Endodermal cell (in vitro differentiated cells): ENCODE data around the gene RPH3AL. TPM values are rescaled to one million over a fixed set of nuclear protein-coding genes. Genes with fewer than 3 reads are reported as not detected.

Experiments
- DNase-seq: peaks from one replicate; pipeline ENCODE4 v3.0.0-alpha.2; 2017
- H3K27ac ChIP-seq: 2 replicates; pipeline ENCODE4 v1.5.1; 2013; ENCODE audit warnings: mild to moderate bottlenecking, low read depth, low read length, moderate library complexity
- H3K27me3 ChIP-seq: 2 replicates; pipeline ENCODE4 v1.6.1; 2013; ENCODE audit warnings: mild to moderate bottlenecking, low read length, moderate library complexity; ENCODE audit not compliant: insufficient read depth, control insufficient read depth, poor library complexity, severe bottlenecking
- H3K36me3 ChIP-seq: 2 replicates; pipeline ENCODE4 v1.7.0; 2013; ENCODE audit warnings: mild to moderate bottlenecking, low read length, moderate library complexity; ENCODE audit not compliant: control insufficient read depth, insufficient read depth
- H3K4me1 ChIP-seq: one replicate; pipeline ENCODE4 v1.7.0; 2013; ENCODE audit warnings: low read length; ENCODE audit not compliant: control insufficient read depth, insufficient read depth
- H3K4me3 ChIP-seq: 2 replicates; pipeline ENCODE4 v1.5.1; 2013; ENCODE audit warnings: mild to moderate bottlenecking, low read length, moderate library complexity
- H3K9ac ChIP-seq: 2 replicates; pipeline ENCODE4 v1.6.1; 2013; ENCODE audit warnings: mild to moderate bottlenecking, low read length, moderate library complexity; ENCODE audit not compliant: poor library complexity, severe bottlenecking; ENCODE audit errors: extremely low read depth
- H3K9me3 ChIP-seq: 2 replicates; pipeline ENCODE4 v1.6.1; 2013; ENCODE audit warnings: mild to moderate bottlenecking, low read length, moderate library complexity; ENCODE audit not compliant: control insufficient read depth
- H3K27ac Mint-ChIP-seq: 2 replicates; pipeline ENCODE4 v1.8.0; 2020; ENCODE audit warnings: mixed read lengths
- H3K27me3 Mint-ChIP-seq: 2 replicates; pipeline ENCODE4 v1.8.0; 2021; ENCODE audit warnings: mild to moderate bottlenecking, mixed read lengths; ENCODE audit not compliant: insufficient read depth
- H3K36me3 Mint-ChIP-seq: 2 replicates; pipeline ENCODE4 v1.8.0; 2020; ENCODE audit warnings: low read depth, mixed read lengths
- H3K4me1 Mint-ChIP-seq: 2 replicates; pipeline ENCODE4 v1.8.0; 2020; ENCODE audit warnings: mixed read lengths
- H3K4me3 Mint-ChIP-seq: 2 replicates; pipeline ENCODE4 v1.8.0; 2020; ENCODE audit warnings: mild to moderate bottlenecking, moderate library complexity, mixed read lengths
- H3K9me3 Mint-ChIP-seq: 2 replicates; pipeline ENCODE4 v1.8.0; 2020; ENCODE audit warnings: mild to moderate bottlenecking, mixed read lengths
- CTCF ChIP-seq: fragments of 200-600 bp; sonication (generic); conservative IDR thresholded peaks from 2 replicates; pipeline ENCODE4 v1.5.0; 2021; ENCODE audit warnings: antibody characterized with exemption, mild to moderate bottlenecking
- WGBS, 2 experiments: methylation state at CpG; one replicate each; pipeline versions ENCODE4 v1.1.5 to v1.1.7; 2013; ENCODE audit warnings: missing lambda C conversion rate in 2 of 2, mixed read lengths in 1 of 2; ENCODE audit not compliant: insufficient coverage in 1 of 2, insufficient read length in 1 of 2; 5-methylcytosine and 5-hydroxymethylcytosine counted together
- total RNA-seq, 2 donors: library from RNA; stranded (reverse); fragmentation: NEBNext Ultra II Directional in 1 of 2; extraction: Animal tissue kit (Norgen Biotek cat#: 25700) in 1 of 2; gene quantifications; 2 replicates in 1 of 2; 3 replicates in 1 of 2; pipeline ENCODE4 v1.2.1, GENCODE V29; 2021

RPH3AL gene
- total RNA-seq, 2 donors from 2014 or later: 14.7 to 16.9 TPM

DNA sequence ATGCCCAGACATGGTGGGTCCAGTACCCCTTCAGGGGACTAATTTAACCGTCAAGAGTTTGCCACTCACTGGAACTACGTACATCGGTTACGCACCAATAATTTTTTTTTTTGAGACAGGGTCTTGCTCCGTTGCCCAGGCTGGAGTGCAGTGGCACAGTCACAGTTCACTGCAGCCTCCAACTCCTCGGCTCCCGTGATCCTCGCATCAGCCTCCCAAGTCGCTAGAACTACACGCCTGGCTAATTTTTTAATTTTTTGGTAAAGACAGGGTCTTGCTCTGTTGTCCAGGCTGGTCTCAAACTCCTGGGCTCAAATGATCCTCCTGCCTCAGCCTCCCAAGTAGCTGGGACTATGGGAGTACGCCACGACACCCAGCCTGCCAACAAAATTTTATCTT, 15.6 kb downstream of the RPH3AL start:
- H3K9ac ChIP-seq: no peak overlapping the region
- no peaks in the 10 kb centered on the region for H3K36me3 Mint-ChIP-seq
- no peak overlapping the region for H3K4me3 ChIP-seq
- H3K9me3 ChIP-seq: no peaks in the 10 kb centered on the region
- no peak overlapping the region for H3K4me3 Mint-ChIP-seq
- H3K4me1 ChIP-seq: no peaks in the 10 kb centered on the region
- H3K4me1 Mint-ChIP-seq: peaks cover 31% of the 10 kb centered on the region
- 94 to 95% methylated on average over 10 to 12 of the region's 12 CpGs for whole genome bisulfite sequencing, 2 experiments
- H3K36me3 ChIP-seq: no peaks in the 10 kb centered on the region
- H3K27ac Mint-ChIP-seq: no peak overlapping the region
- no peak for DNase-seq
- no peak for TF ChIP-seq CTCF
- H3K27me3 Mint-ChIP-seq: peaks cover 4% of the 10 kb centered on the region
- peaks cover 7% of the 10 kb centered on the region for H3K27me3 ChIP-seq
- H3K27ac ChIP-seq: no peak overlapping the region
- H3K9me3 Mint-ChIP-seq: no peaks in the 10 kb centered on the region

GRCh38 chr17:336110-337021, 16.2 kb downstream of the RPH3AL start:
- no peaks in the 10 kb centered on the region for H3K9me3 ChIP-seq
- H3K9ac ChIP-seq: no peak overlapping the region
- Mint-ChIP-seq H3K9me3 (no peaks in the 10 kb centered on the region), H3K36me3 (no peaks in the 10 kb centered on the region), H3K27me3 (no peaks in the 10 kb centered on the region), H3K4me3 (no peak overlapping the region), H3K27ac (no peak overlapping the region), H3K4me1 (peaks cover 31% of the 10 kb centered on the region)
- WGBS, 2 experiments: 81 to 86% methylated on average over 20 to 37 of the region's 37 CpGs
- peak; percentile 70 for DNase-seq
- no peak for TF ChIP-seq CTCF
- H3K4me3 ChIP-seq: no peak overlapping the region
- peaks cover 2% of the 10 kb centered on the region for H3K27me3 ChIP-seq
- H3K36me3 ChIP-seq: no peaks in the 10 kb centered on the region
- no peaks in the 10 kb centered on the region for H3K4me1 ChIP-seq
- no peak overlapping the region for H3K27ac ChIP-seq

DNA sequence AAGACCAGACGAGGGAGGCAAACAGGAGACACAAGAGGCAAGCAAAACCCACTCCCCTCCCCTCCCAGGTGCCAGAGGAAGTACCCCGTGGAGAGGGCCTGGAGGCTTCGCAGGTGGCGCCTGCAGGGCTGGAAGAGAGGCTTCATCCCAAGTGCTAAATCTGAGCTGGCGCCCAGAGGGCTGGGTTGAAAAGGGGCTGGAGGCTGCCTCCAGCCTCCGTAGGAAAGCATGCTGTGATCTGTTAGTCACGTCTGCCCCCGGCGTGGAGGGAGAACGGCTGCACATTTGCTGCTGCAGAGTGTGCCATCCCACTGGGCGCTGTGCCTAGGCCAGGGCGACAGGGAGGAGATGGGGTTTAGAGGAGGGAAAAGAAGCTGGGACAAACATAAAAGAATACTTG, 16.9 kb downstream of the RPH3AL start:
- Histone ChIP-seq H3K9me3 (no peaks in the 10 kb centered on the region), H3K9ac (no peak overlapping the region), H3K4me1 (no peaks in the 10 kb centered on the region), H3K4me3 (no peak overlapping the region), H3K27ac (no peak overlapping the region), H3K36me3 (no peaks in the 10 kb centered on the region), H3K27me3 (no peaks in the 10 kb centered on the region)
- TF ChIP-seq CTCF: no peak
- no peak overlapping the region for H3K4me3 Mint-ChIP-seq
- no peaks in the 10 kb centered on the region for H3K27me3 Mint-ChIP-seq
- peak; percentile 91 for DNase-seq
- 46 to 62% methylated on average over 5 to 11 of the region's 12 CpGs for WGBS, 2 experiments
- H3K27ac Mint-ChIP-seq: no peak overlapping the region
- H3K4me1 Mint-ChIP-seq: peaks cover 31% of the 10 kb centered on the region
- H3K9me3 Mint-ChIP-seq: no peaks in the 10 kb centered on the region
- H3K36me3 Mint-ChIP-seq: no peaks in the 10 kb centered on the region
